ENCODE data around the gene PPP2R5C.
A peak's percentile ranks its signal among the peaks of the same experiment; 100 is the strongest.

The PPP2R5C gene

DNA sequence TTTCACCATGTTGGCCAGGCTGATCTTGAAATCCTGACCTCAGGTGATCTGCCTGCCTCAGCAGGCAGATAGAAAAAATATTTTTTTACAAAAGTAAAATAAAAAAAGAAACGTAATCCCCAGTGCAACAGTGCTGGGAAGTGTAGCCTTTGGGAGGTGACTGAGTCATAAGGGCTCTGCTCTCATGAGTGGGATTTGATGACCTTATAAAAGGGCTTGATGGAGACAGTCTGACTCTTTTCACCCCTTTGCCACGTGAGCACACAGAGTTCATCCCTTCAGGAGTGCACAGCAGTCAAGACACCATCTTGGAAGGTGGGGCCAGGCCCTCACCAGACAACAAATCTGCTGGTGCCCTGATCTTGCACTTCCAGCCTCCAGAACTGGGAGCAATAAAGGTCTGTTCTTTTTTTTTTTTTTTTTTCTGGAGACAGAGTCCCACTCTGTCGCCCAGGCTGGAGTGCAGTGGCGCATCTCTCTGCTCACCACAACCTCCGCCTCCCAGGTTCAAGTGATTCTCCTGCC is 178.2 kb downstream of the PPP2R5C start:
- no peak for DNase-seq
- intact Hi-C loops (cut with DNase I), result no loop called here

DNA sequence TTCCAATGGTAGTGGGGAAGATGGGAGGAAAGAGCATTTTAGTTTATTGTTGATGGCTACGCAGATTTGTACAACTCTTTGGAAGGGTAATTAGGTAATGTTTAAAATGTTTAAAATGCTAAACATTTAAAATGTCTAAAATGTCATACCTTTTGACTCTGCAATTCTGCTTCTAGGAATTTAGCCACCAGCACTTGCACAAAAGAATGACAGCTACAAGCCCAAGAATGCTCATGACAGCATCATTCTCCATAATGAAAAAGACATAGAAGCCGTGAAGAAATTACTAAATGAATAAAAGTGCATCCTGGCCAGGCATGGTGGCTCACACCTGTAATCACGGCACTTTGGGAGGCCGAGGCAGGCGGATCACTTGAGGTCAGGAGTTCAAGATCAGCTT is 182.9 kb downstream of the PPP2R5C start:
- intact Hi-C loops (cut with DNase I), result no loop called here
- peak in 1 of 42 donors; percentile 23 for DNase-seq

DNA sequence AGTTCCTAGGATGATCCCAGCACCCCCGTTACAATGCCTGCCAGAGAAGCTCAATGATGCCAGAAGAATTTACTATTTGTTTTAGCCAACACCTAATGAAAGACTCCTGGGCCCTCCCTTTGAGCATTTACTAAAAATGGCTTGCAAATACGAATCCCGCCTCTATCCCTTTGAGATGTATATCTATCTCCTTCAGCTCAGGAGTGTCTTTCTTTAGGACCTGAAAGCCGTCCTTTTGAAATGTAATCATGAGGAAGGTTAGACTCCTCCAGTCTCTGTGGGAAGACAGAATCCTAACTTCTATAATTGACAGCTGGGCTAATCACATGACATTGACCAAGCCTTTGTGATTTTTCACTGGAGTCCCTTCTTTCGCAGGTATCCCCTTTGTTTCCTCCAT is 183.7 kb downstream of the PPP2R5C start:
- intact Hi-C loops (cut with DNase I), result loop anchor here (5.0 kb wide), 1 partner anchor 183 kb away; the partner anchor contains the start of gene PPP2R5C
- DNase-seq, result no peak

DNA sequence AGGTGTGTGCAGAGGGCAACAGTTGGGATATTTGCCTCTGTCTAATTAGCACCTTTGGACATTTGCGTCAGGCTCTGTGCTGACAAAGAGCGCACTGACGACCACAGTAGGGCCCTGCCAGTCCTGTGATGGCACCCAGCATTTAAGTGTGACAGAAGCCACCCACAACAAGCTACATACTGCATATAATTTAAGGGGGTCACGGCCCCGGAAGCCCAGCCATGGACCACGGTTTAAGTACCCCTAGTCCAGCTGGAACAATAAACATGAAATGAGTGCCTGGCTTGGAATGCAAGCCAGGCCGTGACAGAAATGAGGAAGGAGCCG is 186.0 kb downstream of the PPP2R5C start:
- DNase-seq, result peak in 3 of 42 donors; percentile 28 to 31 (median 29)
- intact Hi-C loops (cut with DNase I), result loop anchor here (5.0 kb wide), 1 partner anchor 185 kb away; the partner anchor contains the start of gene PPP2R5C

DNA sequence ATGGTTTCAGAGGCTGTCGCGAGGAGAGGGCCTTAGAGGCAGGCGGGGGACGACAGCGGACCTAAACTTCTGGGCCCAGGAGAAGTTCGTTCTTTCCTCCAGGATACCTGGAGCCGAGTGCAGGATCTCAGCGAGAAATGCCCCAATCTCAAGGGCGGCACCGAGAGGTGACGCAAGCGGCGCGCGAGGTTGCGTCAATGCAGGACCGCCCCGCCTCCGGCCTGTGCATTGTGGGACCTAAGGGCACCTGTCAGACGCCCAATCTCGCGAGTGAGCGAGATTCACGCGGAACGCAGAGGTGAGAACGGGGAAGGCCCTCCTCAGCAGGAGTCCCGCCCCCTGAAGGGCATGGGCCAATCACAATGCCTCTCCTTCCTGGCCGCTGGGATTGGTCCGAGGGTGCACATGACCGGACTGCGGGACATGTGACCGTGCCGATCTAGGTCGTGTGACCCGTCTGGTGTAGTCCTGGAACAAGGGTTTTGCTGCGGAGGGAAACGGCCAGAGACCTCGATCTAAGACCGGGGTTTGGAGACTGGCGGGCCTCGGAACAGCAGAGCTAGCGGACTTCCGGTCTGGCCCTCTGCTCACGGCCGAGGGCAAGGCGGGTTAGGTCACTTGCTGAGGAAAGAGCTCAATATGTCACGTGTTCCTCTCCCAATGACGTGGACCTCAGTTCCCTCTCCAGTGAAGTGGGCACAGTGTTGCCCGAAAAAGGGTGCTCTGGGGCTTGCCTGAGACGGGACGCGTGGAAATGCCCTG is 186.6 kb downstream of the PPP2R5C start:
- intact Hi-C loops (cut with DNase I), result loop anchor here (2.0 to 5.0 kb wide), 2 partner anchors 17 to 186 kb away; partner anchors contain the start of genes DYNC1H1 and PPP2R5C
- DNase-seq, result peak; percentile 95 to 100 (median 99)

DNA sequence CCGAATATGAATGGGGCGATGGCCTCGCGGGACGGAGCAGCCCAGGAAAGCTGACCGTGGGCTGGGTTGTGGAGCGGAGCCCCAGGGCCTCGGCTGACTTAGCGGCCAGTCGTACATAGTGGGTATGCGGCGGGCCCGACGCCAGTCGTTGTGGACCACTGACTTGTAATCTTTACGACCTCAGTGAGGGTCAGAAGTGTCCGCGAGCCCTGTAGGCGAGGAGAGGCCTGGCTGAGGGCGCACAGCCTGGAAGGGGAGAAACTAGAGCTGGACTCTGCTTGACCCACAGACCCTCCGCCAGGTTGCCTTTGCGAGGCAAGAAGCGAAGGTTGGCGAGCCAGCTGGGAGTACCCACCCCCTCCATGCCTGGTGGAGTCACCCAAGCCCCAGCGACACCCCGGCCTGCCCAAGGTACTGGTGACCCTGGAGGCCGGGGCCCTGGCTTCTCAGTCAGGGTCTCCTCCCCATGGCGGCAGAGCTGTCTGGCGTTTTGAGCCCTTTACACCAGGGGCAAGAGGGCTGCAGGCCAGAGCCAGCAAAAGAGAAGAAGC is 187.2 kb downstream of the PPP2R5C start:
- peak in 4 of 42 donors; percentile 21 to 44 (median 30) for DNase-seq
- intact Hi-C loops (cut with DNase I), result loop anchor here (2.0 to 5.0 kb wide), 2 partner anchors 16 to 186 kb away; partner anchors contain the start of genes DYNC1H1 and PPP2R5C

DNA sequence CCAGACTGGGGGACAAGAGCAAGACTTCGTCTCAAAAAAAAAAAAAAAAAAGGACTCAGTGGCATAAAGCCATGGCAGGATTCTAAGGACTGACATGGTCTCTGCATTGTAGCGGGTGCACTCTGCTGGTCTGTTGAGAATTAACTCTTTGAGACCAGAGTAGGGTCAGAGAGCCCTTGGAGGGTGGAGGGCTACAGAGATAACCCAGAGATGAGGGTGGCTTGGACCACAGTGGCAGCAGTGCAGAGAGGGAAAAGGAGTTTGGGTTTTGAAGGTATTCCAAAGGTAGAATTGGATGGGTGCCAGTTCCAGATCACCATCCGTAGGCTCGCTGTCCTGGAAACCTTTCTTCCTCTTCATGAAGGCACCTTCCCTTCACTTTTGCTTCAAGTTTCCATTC is 188.6 kb downstream of the PPP2R5C start:
- DNase-seq, result peak in 3 of 42 donors; percentile 7 to 22 (median 14)
- intact Hi-C loops (cut with DNase I), result no loop called here

DNA sequence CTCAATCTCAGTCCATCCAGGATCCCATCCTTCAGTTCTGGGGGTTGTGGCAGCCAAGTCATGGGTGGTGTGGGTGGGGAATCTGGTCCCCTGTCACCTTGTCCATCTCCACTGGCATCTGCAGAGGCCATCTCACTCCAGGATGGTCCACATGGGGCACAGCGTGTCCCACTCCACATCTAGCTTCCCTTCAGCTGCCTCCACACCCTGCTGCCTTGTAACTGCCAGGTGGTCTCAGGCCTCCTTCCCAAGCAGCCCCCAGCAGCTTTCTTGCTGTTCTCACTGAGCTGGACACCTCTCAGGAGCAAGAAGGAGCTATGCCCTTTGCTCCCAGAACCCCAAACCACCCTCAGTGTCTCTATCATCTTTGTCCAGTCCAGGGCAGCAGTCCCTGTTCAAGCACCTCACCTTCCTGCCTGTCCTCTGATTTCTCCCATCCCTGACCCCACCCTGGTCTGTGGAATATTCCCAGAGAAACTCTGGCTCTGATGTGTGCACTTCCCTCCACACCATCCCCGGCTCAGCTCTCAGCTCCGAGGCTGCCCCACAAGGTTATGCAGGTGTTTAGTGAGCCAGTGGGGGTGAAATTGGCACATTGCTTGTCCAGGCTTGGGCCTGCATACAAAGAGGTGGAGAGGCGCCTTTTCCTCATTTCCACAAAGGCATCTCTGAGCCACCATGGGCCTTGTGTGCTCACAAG is 189.2 kb downstream of the PPP2R5C start:
- DNase-seq, result peak in 2 of 42 donors; percentile 16 to 28
- intact Hi-C loops (cut with DNase I), result no loop called here

DNA sequence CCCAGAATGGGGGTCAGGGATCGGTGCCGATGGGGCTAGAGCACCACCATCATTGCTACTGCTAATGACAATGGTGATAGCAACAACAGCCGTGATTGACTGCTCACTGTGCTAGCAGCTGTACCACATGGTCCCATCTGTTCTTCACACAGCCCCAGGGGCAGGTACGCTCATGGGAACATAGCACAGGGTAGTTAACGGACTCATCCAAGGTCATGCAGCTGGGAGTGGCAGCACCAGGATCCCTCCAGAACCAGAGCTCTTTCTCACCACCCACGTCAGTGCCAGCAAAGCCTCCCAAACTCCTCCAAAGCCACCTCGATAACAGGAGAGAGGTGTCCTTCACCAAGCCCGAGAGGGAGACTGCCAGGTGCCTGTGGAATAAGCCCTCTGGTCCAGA is 191.6 kb downstream of the PPP2R5C start:
- peak in 1 of 42 donors; percentile 10 for DNase-seq
- intact Hi-C loops (cut with DNase I), result no loop called here

DNA sequence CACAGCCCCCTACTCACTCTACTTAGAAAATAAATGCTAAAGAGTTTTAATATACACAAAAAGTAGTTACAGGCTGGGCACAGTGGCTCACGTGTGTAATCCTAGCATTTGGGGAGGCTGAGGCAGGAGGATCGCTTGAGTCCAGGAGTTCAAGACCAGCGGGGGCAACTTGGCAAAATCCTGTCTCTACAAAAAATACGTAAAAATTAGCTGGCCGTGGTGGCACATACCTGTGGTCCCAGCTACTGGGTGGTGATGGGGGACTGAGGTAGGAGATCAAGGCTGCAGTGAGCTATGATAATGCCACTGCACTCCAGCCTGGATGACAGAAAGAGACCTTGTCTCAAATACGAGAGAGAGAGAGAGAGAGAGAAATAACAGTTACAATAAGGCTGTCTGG is 193.0 kb downstream of the PPP2R5C start:
- intact Hi-C loops (cut with DNase I), result no loop called here
- DNase-seq, result peak in 2 of 42 donors; percentile 2 to 7

DNA sequence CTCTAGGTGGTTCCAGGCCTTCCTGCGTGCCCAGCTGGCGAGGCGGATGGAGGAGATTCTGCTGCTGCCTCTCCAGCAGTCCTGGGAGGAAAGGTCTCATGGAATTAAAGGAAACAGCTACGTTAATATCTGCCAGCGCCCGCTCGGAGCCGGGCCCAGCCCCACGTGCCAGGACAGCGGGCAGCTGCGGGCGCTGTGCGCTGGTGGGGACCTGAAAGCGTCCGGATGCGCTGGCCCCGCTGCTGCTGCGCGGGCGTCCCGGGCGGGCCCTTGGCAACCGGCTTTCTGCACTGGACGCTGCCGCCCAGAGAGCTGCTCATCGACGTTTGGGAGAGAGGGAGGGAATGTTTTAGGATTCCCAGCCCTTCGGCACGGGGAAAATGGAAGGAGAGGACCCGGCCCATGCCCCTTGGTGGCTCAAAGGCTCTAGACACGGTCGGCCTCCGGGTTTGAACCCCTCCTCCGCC is 194.2 kb downstream of the PPP2R5C start:
- intact Hi-C loops (cut with DNase I), result no loop called here
- peak in 1 of 42 donors; percentile 16 for DNase-seq

DNA sequence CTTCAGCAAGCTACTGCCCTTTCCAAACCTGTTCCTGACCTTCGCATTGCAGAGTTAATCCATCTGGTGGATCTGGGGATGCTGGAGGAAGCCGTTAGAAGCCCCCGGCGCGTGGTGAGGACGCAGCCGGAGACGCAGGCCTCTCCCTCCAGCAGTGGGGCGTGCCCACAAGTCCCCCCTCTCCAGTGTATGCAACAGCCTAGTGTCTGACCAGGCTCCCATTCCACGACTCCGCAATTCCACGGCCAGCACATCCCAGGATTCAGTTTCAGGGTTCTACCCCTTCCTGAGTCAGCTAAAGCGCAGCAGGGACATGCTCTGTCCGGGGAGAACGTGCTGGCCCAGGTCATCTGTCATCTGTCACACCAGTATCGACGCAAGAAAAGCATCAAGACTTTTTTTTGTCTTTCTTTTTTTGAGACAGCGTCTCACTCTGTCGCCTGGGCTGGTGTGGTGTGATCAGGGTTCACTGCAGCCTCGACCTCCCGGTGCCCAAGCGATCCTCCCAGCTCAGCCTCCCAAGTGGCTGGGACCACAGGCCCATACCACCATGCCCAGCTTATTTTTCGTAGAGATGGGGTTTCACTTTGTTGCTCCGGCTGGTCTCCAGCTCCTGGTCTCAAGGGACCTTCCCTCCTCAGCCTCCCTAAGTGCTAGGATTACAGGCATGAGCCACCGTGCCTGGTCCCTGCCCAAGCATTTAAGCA is 194.8 kb downstream of the PPP2R5C start:
- peak in 1 of 42 donors; percentile 19 for DNase-seq
- intact Hi-C loops (cut with DNase I), result no loop called here

DNA sequence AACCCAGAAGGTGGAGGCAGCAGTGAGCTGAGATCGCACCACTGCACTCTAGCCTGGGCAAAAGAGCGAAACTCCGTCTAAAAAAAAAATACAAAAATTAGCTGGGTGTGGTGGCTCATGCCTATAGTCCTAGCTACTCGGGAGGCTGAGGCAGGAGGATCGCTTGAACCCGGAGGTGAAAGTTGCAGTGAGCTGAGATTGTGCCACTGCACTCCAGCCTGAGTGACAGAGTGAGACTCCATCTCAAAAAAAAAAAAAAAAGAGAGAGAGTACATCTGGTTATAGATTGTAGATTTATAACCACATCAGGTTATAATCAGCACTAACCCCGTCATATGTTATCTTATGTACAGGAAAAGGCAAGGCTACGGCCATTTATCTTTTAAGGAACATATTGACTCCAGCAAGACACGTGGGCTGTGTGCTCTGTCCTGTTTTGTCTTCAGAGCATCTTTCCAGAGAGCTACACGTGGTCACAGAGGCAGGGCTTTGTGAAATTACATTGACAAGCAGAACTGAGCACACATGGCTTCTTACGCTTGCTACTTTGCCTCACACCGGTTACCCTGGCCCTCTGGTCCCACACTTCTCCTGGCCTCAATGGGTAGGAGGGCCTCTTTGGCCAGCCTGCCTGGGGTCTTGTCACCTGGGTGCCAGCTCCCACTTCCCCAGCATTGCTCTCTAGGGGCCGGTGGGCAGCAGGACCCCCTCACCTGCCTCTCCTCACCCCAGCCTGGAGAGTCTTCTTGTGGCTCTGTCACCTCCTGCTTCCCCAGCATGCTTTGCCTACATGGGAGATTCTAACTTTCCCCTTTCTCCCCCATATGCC is 196.1 kb downstream of the PPP2R5C start:
- intact Hi-C loops (cut with DNase I), result no loop called here
- DNase-seq, result no peak

DNA sequence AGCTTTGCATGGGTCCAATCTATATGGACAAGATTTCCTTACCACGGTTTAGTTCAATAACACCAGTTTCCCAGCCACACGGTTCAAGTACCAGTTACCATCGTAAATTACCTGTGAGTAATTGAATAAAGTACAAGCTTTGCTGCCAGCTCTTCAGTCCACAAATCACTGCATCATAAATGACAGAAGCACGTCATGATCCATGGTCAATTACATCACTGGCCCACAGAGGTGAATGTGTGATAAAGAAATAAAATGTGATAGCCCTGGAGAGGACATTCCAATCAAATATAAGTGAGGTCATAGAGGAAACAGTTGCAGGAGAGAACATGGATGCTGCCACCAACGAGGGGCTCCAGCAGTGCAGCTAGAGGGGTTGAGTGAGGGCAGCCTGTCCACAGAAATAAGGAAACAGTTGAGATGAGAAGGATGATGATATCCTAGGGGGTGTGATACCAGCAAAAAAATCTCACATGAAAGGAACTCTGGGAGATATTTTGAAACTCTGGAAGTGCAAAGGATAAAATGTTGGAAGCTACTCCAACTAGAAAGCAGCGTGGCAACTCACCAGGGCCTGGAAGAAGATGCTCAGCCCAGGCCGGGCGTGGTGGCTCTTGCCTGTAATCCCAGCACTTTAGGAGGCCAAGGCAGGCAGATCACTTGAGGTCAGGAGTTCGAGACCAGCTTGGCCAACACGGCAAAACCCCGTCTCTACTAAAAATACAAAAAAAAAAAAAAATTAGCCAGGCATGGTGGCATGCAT is 197.1 kb downstream of the PPP2R5C start:
- intact Hi-C loops (cut with DNase I), result no loop called here
- DNase-seq, result no peak

DNA sequence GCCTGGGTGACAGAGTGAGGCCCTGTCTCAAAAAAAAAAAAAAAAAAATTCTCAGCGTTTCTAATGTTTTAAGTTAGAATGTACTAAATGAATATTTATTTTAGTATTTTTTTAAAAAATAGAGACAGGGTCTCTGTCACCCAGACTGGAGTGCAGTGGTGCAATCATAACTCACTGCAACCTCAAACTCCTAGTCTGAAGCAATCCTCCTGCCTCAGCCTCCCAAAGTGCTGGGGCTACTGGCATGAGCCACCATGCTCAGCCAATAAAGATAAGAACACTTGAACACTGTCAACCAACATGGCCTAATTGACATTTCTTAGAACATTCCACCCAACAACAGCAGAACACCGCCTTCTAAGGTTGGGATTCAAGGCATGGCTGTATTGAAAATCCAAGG is 197.8 kb downstream of the PPP2R5C start:
- intact Hi-C loops (cut with DNase I), result no loop called here
- no peak for DNase-seq

DNA sequence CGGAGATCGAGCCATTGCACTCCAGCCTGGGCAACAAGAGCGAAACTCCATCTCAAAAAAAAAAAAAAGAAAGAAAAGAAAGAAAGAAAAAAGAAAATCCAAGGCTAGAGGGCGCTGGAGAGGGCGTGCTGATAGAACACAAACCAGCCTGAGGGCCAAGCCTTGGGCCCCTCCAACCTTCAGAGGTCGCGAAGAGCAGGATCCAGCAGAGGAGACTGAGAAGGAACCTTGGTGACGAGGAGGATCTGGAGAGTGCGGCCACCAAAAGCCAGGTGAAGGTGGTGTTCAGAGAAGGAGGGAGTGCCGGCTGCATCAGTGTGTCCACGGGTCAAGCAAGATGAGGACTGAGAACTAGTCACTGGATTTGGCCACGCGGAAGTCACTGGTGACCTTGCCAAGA is 198.7 kb downstream of the PPP2R5C start:
- intact Hi-C loops (cut with DNase I), result loop anchor here (5.0 to 10.0 kb wide), 3 partner anchors 85 to 355 kb away; partner anchors contain the start of gene ZNF839
- no peak for DNase-seq

DNA sequence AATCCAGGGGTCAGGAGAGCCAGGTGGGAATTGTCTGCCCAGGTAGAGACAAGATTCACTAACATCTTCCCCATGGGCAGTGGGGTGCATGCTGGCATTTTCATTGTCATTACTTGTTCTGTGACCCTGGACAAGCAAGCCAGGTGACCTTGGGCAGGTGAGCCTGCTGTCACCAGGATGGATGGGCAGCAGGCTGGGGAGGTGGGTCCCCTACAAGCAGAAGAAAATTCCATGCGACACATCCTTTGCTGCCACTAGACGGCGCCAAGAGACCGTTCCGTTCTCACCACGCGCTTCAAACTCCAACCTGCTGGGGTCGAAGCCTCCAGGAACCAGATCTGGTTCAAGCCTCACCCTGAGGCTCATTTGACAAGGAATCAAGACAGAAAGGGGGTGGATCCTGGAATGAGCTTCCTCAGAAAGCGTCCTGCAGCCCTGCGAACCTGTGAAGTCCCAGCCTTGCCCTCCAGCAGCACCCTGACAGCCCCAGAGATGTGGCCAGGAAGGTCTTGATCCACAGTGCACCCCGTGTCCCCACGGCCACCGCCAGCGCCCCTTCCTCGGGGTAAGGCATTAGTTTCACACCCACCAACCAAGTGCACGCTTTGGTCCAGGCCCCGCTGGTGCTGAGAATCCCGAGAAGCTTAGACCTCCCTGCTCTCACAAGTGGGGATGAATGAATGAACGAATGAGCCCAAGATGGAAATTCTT is 199.7 kb downstream of the PPP2R5C start:
- peak; percentile 61 to 92 (median 79) for DNase-seq
- intact Hi-C loops (cut with DNase I), result loop anchor here (5.0 to 10.0 kb wide), 3 partner anchors 84 to 354 kb away; partner anchors contain the start of gene ZNF839
